Measurements from ENCODE around the gene GRM8.
"Not testable (repeated sequence)": the region's sequence is repeated elsewhere in the genome, so short reads cannot be mapped to it uniquely, and the experiment has no call there.

Gene GRM8

DNA sequence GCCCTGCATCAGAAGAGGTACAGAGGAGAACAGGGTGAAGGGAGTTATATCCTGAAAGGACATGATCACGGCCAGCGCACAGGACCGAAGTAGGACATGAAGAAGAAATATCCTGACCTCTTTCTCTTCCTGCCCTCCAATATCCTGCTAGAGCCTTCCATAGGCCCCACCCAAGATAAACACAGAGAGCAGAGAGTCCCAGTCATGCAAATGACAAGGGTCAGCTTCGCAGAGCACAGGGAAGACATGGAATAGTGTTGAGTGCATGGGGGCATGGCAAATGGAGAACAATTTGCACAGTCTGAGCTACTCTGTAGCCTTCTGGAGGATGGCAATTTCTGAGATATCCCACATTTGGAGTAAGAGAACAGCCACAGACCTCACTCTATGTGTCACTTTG lies 371.4 kb downstream of the GRM8 start:
- no peak overlapping the region for H3K27ac ChIP-seq (ENCODE audit: extremely low read depth, low read depth, low read length)
- CTCF ChIA-PET, result no interaction called here
- TF ChIP-seq, protein P1, sequence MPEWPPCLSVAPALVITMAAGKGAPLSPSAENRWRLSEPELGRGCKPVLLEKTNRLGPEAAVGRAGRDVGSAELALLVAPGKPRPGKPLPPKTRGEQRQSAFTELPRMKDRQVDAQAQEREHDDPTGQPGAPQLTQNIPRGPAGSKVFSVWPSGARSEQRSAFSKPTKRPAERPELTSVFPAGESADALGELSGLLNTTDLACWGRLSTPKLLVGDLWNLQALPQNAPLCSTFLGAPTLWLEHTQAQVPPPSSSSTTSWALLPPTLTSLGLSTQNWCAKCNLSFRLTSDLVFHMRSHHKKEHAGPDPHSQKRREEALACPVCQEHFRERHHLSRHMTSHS (tag by site-specific recombination; IDR thresholded peaks at IDR 0.05), result no peak
- H3K36me3 ChIP-seq (ENCODE audit: control insufficient read depth in 2 of 2, insufficient read depth in 1 of 2, low read length in 2 of 2), result no peaks in the 10 kb centered on the region
- POLR2A ChIA-PET, result no interaction called here
- no peaks in the 10 kb centered on the region for H3K9me3 ChIP-seq (ENCODE audit: control insufficient read depth, insufficient read depth, low read depth, low read length)
- no peak overlapping the region for H3K4me3 ChIP-seq (ENCODE audit: low read depth, low read length)
- H3K4me1 ChIP-seq (ENCODE audit: control insufficient read depth, insufficient read depth, low read length), result no peaks in the 10 kb centered on the region

DNA sequence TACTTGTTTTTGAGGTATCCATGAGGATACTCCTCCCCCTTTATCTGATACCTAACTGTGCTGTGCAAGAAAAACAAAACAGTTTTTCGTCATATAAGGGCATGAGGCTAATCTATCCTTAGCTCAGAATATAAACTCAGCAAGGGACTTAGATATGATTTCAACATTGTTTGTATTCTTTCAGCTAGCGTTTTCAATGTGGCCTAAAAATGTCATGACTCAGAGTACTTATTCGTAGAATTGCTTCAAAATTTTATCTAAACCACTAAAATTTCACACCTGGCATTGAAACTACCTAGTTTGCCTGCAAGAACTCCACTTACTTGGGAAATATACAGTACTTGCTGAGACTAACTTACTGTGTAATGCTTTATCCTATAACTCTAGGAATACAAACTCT lies 376.2 kb downstream of the GRM8 start:
- H3K9me3 ChIP-seq (ENCODE audit: control insufficient read depth, insufficient read depth, low read depth, low read length); H3K27ac ChIP-seq (ENCODE audit: extremely low read depth, low read depth, low read length); H3K36me3 ChIP-seq (ENCODE audit: control insufficient read depth in 2 of 2, insufficient read depth in 1 of 2, low read length in 2 of 2); POLR2A ChIA-PET; H3K4me3 ChIP-seq (ENCODE audit: low read depth, low read length); H3K4me1 ChIP-seq (ENCODE audit: control insufficient read depth, insufficient read depth, low read length): not testable (repeated sequence)
- CTCF ChIA-PET, result interaction anchor here (1.3 kb wide), 1 partner anchor 12 kb away, joined by 3 read pairs; no protein-coding TSS in a partner anchor

DNA sequence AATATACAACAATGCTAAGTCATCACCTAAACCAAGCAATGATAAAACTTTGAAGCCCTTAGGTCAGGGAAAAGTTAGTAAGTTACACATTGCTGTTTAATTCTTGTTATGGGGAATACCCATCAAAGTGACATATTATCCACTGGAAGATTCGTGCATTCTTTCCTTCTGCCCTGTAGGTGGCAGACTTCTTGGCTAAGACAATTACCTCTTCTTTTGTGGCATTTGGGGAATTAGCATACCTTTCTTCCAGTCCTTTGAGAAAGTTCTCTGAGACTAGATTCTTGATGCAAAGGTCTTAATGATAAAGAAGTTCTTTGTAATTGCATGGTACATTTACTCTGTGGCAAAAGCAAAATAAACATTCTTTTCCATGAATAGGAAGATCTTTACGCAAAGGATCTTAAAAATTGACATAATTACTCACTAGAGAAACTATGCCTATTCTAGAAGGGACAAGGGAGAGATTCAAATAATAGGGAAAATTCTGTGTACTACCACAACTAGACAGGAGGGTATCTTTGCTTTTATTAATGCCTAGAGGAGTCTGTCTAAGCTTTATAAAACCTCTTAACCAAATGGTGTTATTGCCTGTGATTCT lies 395.9 kb downstream of the GRM8 start:
- Histone ChIP-seq H3K9me3 (ENCODE audit: control insufficient read depth, insufficient read depth, low read depth, low read length) (no peaks in the 10 kb centered on the region), H3K27ac (ENCODE audit: extremely low read depth, low read depth, low read length) (no peak overlapping the region), H3K36me3 (ENCODE audit: control insufficient read depth in 2 of 2, insufficient read depth in 1 of 2, low read length in 2 of 2) (no peaks in the 10 kb centered on the region), H3K4me3 (ENCODE audit: low read depth, low read length) (no peak overlapping the region), H3K4me1 (ENCODE audit: control insufficient read depth, insufficient read depth, low read length) (no peaks in the 10 kb centered on the region)
- CTCF ChIA-PET, result interaction anchor here (0.6 to 2.2 kb wide), 10 partner anchors 8 to 303 kb away, joined by 3 to 9 read pairs (median 3); no protein-coding TSS in a partner anchor
- POLR2A ChIA-PET, result no interaction called here
- TF ChIP-seq ZNF529 (tag by site-specific recombination; IDR thresholded peaks at IDR 0.05; ENCODE audit: insufficient replicate concordance) (no peak), ZNF133 (tag by site-specific recombination; IDR thresholded peaks at IDR 0.05) (no peak), ZNF211 (tag by site-specific recombination; IDR thresholded peaks at IDR 0.05; ENCODE audit: low read depth) (no peak), ZNF48 (tag by site-specific recombination; IDR thresholded peaks at IDR 0.05) (no peak), HOXC10 (CRISPR knock-in tag; IDR thresholded peaks at IDR 0.05) (no peak), FEZF1 (tag by site-specific recombination; IDR thresholded peaks at IDR 0.05) (no peak), ZNF560 (tag by site-specific recombination; IDR thresholded peaks at IDR 0.05; ENCODE audit: borderline replicate concordance) (no peak), ZNF558 (tag by site-specific recombination; IDR thresholded peaks at IDR 0.05) (no peak), ZNF777 (tag by site-specific recombination; IDR thresholded peaks at IDR 0.05; ENCODE audit: borderline replicate concordance) (no peak), ZNF629 (tag by site-specific recombination; IDR thresholded peaks at IDR 0.05) (no peak), ZSCAN16 (tag by site-specific recombination; IDR thresholded peaks at IDR 0.05) (no peak), ZNF791 (tag by site-specific recombination; IDR thresholded peaks at IDR 0.05) (no peak), EGR2 (tag by site-specific recombination; IDR thresholded peaks at IDR 0.05; ENCODE audit: low read depth) (no peak), BCL11B (tag by site-specific recombination; IDR thresholded peaks at IDR 0.05; ENCODE audit: low read depth) (no peak)
- TF ChIP-seq, protein P2, sequence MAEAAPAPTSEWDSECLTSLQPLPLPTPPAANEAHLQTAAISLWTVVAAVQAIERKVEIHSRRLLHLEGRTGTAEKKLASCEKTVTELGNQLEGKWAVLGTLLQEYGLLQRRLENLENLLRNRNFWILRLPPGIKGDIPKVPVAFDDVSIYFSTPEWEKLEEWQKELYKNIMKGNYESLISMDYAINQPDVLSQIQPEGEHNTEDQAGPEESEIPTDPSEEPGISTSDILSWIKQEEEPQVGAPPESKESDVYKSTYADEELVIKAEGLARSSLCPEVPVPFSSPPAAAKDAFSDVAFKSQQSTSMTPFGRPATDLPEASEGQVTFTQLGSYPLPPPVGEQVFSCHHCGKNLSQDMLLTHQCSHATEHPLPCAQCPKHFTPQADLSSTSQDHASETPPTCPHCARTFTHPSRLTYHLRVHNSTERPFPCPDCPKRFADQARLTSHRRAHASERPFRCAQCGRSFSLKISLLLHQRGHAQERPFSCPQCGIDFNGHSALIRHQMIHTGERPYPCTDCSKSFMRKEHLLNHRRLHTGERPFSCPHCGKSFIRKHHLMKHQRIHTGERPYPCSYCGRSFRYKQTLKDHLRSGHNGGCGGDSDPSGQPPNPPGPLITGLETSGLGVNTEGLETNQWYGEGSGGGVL (tag by site-specific recombination; IDR thresholded peaks at IDR 0.05), result no peak
- TF ChIP-seq, protein P3, sequence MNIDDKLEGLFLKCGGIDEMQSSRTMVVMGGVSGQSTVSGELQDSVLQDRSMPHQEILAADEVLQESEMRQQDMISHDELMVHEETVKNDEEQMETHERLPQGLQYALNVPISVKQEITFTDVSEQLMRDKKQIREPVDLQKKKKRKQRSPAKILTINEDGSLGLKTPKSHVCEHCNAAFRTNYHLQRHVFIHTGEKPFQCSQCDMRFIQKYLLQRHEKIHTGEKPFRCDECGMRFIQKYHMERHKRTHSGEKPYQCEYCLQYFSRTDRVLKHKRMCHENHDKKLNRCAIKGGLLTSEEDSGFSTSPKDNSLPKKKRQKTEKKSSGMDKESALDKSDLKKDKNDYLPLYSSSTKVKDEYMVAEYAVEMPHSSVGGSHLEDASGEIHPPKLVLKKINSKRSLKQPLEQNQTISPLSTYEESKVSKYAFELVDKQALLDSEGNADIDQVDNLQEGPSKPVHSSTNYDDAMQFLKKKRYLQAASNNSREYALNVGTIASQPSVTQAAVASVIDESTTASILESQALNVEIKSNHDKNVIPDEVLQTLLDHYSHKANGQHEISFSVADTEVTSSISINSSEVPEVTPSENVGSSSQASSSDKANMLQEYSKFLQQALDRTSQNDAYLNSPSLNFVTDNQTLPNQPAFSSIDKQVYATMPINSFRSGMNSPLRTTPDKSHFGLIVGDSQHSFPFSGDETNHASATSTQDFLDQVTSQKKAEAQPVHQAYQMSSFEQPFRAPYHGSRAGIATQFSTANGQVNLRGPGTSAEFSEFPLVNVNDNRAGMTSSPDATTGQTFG (tag by site-specific recombination; IDR thresholded peaks at IDR 0.05; ENCODE audit: borderline replicate concordance), result no peak
- TF ChIP-seq, protein P4, sequence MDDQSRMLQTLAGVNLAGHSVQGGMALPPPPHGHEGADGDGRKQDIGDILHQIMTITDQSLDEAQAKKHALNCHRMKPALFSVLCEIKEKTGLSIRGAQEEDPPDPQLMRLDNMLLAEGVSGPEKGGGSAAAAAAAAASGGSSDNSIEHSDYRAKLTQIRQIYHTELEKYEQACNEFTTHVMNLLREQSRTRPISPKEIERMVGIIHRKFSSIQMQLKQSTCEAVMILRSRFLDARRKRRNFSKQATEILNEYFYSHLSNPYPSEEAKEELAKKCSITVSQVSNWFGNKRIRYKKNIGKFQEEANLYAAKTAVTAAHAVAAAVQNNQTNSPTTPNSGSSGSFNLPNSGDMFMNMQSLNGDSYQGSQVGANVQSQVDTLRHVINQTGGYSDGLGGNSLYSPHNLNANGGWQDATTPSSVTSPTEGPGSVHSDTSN (CRISPR knock-in tag; IDR thresholded peaks at IDR 0.05), result no peak
- TF ChIP-seq, protein P5, sequence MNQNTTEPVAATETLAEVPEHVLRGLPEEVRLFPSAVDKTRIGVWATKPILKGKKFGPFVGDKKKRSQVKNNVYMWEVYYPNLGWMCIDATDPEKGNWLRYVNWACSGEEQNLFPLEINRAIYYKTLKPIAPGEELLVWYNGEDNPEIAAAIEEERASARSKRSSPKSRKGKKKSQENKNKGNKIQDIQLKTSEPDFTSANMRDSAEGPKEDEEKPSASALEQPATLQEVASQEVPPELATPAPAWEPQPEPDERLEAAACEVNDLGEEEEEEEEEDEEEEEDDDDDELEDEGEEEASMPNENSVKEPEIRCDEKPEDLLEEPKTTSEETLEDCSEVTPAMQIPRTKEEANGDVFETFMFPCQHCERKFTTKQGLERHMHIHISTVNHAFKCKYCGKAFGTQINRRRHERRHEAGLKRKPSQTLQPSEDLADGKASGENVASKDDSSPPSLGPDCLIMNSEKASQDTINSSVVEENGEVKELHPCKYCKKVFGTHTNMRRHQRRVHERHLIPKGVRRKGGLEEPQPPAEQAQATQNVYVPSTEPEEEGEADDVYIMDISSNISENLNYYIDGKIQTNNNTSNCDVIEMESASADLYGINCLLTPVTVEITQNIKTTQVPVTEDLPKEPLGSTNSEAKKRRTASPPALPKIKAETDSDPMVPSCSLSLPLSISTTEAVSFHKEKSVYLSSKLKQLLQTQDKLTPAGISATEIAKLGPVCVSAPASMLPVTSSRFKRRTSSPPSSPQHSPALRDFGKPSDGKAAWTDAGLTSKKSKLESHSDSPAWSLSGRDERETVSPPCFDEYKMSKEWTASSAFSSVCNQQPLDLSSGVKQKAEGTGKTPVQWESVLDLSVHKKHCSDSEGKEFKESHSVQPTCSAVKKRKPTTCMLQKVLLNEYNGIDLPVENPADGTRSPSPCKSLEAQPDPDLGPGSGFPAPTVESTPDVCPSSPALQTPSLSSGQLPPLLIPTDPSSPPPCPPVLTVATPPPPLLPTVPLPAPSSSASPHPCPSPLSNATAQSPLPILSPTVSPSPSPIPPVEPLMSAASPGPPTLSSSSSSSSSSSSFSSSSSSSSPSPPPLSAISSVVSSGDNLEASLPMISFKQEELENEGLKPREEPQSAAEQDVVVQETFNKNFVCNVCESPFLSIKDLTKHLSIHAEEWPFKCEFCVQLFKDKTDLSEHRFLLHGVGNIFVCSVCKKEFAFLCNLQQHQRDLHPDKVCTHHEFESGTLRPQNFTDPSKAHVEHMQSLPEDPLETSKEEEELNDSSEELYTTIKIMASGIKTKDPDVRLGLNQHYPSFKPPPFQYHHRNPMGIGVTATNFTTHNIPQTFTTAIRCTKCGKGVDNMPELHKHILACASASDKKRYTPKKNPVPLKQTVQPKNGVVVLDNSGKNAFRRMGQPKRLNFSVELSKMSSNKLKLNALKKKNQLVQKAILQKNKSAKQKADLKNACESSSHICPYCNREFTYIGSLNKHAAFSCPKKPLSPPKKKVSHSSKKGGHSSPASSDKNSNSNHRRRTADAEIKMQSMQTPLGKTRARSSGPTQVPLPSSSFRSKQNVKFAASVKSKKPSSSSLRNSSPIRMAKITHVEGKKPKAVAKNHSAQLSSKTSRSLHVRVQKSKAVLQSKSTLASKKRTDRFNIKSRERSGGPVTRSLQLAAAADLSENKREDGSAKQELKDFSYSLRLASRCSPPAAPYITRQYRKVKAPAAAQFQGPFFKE (tag by site-specific recombination; IDR thresholded peaks at IDR 0.05; ENCODE audit: borderline replicate concordance), result no peak
